ENCODE measurements around the gene TFB2M. TPM values are rescaled to one million over a fixed set of nuclear protein-coding genes. Genes with fewer than 3 reads are reported as not detected.

The TFB2M gene
- total and polyA plus RNA-seq, 2 of the 13 experiments (the other 11 are each of a cell fraction or from before 2014, with no cell fraction given) = 15.7 to 31.4 TPM

DNA sequence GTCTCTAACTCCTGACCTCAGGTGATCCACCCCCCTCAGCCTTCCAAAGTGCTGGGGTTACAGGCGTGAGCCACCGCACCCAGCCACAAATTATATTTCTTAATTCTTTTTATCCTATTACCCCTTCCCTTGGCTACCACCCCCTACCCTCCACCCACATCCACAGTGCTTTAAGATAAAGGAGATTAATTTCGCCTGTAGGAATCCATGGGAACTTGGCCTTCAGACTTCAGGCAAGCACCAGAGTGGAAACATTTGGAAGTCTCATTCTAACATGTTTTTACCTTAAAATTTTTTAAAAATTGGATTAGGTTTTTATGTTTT lies 10.6 kb upstream of the TFB2M start:
- Histone ChIP-seq H3K4me1 (ENCODE audit: insufficient read depth, low read length) (peaks cover 44% of the 10 kb centered on the region), H3K79me2 (ENCODE audit: insufficient read depth, low read length) (peaks cover 48% of the 10 kb centered on the region), H3K9ac (ENCODE audit: insufficient read depth, low read depth, low read length) (no peak overlapping the region), H3K27ac (ENCODE audit: extremely low read length, insufficient read depth, low read length) (no peak overlapping the region), H3K9me3 (ENCODE audit: low read length) (no peaks in the 10 kb centered on the region), H3K4me2 (ENCODE audit: low read depth, low read length) (no peak overlapping the region), H2AFZ (ENCODE audit: low read length) (no peak overlapping the region), H3K36me3 (replicated peaks in 1 of 2; ENCODE audit: control insufficient read depth in 1 of 2, insufficient read depth in 2 of 2, low read length in 2 of 2) (no peaks in the 10 kb centered on the region; a peak in 1 of 5 replicates), H3K4me3 (replicated peaks in 1 of 3; ENCODE audit: insufficient read depth in 1 of 3, low read depth in 2 of 3, low read length in 3 of 3) (no peak overlapping the region), H3K27me3 (ENCODE audit: control insufficient read depth in 1 of 2, insufficient read depth in 2 of 2, low read length in 2 of 2) (no peaks in the 10 kb centered on the region), H4K20me1 (ENCODE audit: insufficient read depth, low read length) (0 out of 2 replicates have a peak, but pooled peaks cover 2% of the 10 kb centered on the region)
- ChIA-PET POLR2A (no interaction called here), CTCF (ENCODE audit: low intra/inter-chr PET ratio, low total read pairs) (no interaction called here)
- TF ChIP-seq FOXK1 (CRISPR knock-in tag; IDR thresholded peaks at IDR 0.05; ENCODE audit: borderline replicate concordance, low read depth) (no peak), SMYD3 (CRISPR knock-in tag; IDR thresholded peaks at IDR 0.05) (no peak), RAD21 (CRISPR knock-in tag; IDR thresholded peaks at IDR 0.05) (no peak), CENPT (CRISPR knock-in tag; IDR thresholded peaks at IDR 0.05; ENCODE audit: low read depth) (no peak), TCF7L2 (IDR thresholded peaks at IDR 0.05; ENCODE audit: low read depth, low read length) (no peak), ZNF143 (CRISPR knock-in tag; IDR thresholded peaks at IDR 0.05) (no peak), HMGXB4 (CRISPR knock-in tag; IDR thresholded peaks at IDR 0.05; ENCODE audit: borderline replicate concordance in 1 of 2, low read depth in 1 of 2) (no peak)
- TF ChIP-seq, protein P1, sequence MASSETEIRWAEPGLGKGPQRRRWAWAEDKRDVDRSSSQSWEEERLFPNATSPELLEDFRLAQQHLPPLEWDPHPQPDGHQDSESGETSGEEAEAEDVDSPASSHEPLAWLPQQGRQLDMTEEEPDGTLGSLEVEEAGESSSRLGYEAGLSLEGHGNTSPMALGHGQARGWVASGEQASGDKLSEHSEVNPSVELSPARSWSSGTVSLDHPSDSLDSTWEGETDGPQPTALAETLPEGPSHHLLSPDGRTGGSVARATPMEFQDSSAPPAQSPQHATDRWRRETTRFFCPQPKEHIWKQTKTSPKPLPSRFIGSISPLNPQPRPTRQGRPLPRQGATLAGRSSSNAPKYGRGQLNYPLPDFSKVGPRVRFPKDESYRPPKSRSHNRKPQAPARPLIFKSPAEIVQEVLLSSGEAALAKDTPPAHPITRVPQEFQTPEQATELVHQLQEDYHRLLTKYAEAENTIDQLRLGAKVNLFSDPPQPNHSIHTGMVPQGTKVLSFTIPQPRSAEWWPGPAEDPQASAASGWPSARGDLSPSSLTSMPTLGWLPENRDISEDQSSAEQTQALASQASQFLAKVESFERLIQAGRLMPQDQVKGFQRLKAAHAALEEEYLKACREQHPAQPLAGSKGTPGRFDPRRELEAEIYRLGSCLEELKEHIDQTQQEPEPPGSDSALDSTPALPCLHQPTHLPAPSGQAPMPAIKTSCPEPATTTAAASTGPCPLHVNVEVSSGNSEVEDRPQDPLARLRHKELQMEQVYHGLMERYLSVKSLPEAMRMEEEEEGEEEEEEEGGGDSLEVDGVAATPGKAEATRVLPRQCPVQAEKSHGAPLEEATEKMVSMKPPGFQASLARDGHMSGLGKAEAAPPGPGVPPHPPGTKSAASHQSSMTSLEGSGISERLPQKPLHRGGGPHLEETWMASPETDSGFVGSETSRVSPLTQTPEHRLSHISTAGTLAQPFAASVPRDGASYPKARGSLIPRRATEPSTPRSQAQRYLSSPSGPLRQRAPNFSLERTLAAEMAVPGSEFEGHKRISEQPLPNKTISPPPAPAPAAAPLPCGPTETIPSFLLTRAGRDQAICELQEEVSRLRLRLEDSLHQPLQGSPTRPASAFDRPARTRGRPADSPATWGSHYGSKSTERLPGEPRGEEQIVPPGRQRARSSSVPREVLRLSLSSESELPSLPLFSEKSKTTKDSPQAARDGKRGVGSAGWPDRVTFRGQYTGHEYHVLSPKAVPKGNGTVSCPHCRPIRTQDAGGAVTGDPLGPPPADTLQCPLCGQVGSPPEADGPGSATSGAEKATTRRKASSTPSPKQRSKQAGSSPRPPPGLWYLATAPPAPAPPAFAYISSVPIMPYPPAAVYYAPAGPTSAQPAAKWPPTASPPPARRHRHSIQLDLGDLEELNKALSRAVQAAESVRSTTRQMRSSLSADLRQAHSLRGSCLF (CRISPR knock-in tag; IDR thresholded peaks at IDR 0.05; ENCODE audit: borderline replicate concordance) = no peak
- TF ChIP-seq, protein P2, sequence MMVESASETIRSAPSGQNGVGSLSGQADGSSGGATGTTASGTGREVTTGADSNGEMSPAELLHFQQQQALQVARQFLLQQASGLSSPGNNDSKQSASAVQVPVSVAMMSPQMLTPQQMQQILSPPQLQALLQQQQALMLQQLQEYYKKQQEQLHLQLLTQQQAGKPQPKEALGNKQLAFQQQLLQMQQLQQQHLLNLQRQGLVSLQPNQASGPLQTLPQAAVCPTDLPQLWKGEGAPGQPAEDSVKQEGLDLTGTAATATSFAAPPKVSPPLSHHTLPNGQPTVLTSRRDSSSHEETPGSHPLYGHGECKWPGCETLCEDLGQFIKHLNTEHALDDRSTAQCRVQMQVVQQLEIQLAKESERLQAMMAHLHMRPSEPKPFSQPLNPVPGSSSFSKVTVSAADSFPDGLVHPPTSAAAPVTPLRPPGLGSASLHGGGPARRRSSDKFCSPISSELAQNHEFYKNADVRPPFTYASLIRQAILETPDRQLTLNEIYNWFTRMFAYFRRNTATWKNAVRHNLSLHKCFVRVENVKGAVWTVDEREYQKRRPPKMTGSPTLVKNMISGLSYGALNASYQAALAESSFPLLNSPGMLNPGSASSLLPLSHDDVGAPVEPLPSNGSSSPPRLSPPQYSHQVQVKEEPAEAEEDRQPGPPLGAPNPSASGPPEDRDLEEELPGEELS (CRISPR knock-in tag; IDR thresholded peaks at IDR 0.05) = no peak
- TF ChIP-seq, protein P3, sequence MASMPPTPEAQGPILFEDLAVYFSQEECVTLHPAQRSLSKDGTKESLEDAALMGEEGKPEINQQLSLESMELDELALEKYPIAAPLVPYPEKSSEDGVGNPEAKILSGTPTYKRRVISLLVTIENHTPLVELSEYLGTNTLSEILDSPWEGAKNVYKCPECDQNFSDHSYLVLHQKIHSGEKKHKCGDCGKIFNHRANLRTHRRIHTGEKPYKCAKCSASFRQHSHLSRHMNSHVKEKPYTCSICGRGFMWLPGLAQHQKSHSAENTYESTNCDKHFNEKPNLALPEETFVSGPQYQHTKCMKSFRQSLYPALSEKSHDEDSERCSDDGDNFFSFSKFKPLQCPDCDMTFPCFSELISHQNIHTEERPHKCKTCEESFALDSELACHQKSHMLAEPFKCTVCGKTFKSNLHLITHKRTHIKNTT (CRISPR knock-in tag; IDR thresholded peaks at IDR 0.05) = no peak
- FAIRE-seq (no peak), DNase-seq (ENCODE audit: low spot score) (no peak), ATAC-seq (no peak)
- BruUV-seq (replicated peaks) = no TSS peak
- intact Hi-C loops (cut with micrococcal nuclease; ENCODE audit: unreplicated experiment) (no loop called here), in situ Hi-C loops (cut with HindIII; ENCODE audit: extremely low pct_ligation_motif_present, low pct_unique_long_range_greater_than_20kb) (no loop called here)
- WGBS (ENCODE audit: low lambda C conversion rate) = 92% methylated on average over 3 of the region's 3 CpGs
